ENCODE data around the gene TSHZ1. TPM values are rescaled to one million over a fixed set of nuclear protein-coding genes. Genes with fewer than 3 reads are reported as not detected.
"Not testable (repeated sequence)": the region's sequence is repeated elsewhere in the genome, so short reads cannot be mapped to it uniquely, and the experiment has no call there.

The TSHZ1 gene
- polyA plus RNA-seq, 1 experiment, result 23.9 TPM

DNA sequence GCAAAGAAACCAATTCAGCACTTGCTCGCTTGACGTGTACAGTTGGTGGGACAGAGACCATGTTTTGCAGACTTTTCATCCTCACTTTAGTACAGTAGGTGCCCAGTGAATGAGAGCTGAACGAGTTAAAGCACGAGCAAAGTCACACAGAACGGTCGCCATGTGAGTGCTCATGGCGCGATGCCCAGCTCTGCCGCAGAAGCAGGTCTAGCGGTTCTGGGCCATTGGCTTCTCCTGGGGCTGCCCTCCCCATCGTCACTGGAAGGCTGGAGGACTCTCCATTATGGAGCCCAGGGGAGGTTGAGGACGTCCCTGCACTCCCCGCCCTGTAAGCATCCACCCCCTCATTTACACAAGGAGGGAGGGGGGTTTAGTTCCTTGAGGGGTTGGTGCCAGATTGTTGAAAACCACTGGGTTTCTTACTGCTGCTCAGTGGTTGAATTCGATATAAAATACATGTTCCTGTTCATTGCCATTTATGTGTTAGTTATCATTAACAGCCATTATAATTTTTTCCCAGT is 26.6 kb upstream of the TSHZ1 start:
- no peak for DNase-seq (ENCODE audit: low read depth)
- Histone ChIP-seq H3K36me3 (ENCODE audit: control insufficient read depth, insufficient read depth, low read length) (no peaks in the 10 kb centered on the region), H3K27me3 (ENCODE audit: control insufficient read depth, insufficient read depth, low read length) (no peaks in the 10 kb centered on the region), H3K4me3 (ENCODE audit: low read depth, low read length) (no peak overlapping the region)
- CTCF ChIA-PET, result interaction anchor here (0.6 to 1.6 kb wide), 2 partner anchors 8 to 512 kb away, joined by 3 to 4 read pairs; no protein-coding TSS in a partner anchor
- POLR2A ChIA-PET, result no interaction called here
- TF ChIP-seq, protein P1, sequence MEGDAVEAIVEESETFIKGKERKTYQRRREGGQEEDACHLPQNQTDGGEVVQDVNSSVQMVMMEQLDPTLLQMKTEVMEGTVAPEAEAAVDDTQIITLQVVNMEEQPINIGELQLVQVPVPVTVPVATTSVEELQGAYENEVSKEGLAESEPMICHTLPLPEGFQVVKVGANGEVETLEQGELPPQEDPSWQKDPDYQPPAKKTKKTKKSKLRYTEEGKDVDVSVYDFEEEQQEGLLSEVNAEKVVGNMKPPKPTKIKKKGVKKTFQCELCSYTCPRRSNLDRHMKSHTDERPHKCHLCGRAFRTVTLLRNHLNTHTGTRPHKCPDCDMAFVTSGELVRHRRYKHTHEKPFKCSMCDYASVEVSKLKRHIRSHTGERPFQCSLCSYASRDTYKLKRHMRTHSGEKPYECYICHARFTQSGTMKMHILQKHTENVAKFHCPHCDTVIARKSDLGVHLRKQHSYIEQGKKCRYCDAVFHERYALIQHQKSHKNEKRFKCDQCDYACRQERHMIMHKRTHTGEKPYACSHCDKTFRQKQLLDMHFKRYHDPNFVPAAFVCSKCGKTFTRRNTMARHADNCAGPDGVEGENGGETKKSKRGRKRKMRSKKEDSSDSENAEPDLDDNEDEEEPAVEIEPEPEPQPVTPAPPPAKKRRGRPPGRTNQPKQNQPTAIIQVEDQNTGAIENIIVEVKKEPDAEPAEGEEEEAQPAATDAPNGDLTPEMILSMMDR (IDR thresholded peaks at IDR 0.05; ENCODE audit: insufficient read depth, low read depth, low read length), result no peak

DNA sequence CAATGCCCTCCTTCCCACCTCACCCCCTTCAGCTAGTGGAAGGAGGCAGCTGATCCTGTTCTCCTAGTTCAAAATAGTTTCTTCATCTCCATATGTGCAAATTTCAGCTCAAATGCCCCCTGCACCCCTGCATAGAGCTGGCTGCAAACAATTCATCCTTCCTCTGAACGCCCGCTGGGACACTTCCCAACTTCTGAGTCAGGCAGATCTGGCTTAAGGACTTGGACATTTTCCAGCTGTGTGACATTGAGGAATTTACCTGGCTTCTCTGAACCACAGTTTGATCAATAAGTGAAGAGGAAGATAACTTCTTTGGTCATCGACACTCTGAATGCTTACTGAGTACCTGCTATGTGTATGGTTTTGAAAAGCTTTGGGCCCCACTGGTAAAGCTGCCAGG is 25.1 kb upstream of the TSHZ1 start:
- CTCF ChIA-PET, result interaction anchor here (0.8 to 1.6 kb wide), 2 partner anchors 10 to 13 kb away, joined by 3 to 4 read pairs; no protein-coding TSS in a partner anchor
- Histone ChIP-seq H3K36me3 (ENCODE audit: control insufficient read depth, insufficient read depth, low read length) (no peaks in the 10 kb centered on the region), H3K27me3 (ENCODE audit: control insufficient read depth, insufficient read depth, low read length) (no peaks in the 10 kb centered on the region), H3K4me3 (ENCODE audit: low read depth, low read length) (no peak overlapping the region)
- TF ChIP-seq, protein P1 (IDR thresholded peaks at IDR 0.05; ENCODE audit: insufficient read depth, low read depth, low read length), result no peak
- DNase-seq (ENCODE audit: low read depth), result no peak
- POLR2A ChIA-PET, result no interaction called here

DNA sequence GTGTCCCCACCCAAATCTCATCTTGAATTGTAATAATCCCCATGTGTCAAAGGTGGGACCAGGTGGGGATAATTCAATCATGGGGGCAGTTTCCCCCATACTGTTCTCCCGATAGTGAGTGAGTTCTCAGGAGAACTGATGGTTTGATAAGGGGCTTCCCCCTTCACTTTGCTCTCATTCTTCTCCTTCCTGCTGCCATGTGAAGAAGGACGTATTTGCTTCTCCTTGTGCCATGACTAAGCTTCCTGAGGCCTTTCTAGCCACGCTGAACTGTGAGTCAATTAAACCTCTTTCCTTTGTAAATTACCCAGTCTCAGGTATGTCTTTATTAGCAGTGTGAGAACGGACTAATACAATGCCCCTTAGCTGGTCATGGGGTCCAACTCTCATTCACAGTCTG is 22.9 kb upstream of the TSHZ1 start:
- DNase-seq (ENCODE audit: low read depth); H3K4me3 ChIP-seq (ENCODE audit: low read depth, low read length); CTCF ChIA-PET; POLR2A ChIA-PET; H3K27me3 ChIP-seq (ENCODE audit: control insufficient read depth, insufficient read depth, low read length); H3K36me3 ChIP-seq (ENCODE audit: control insufficient read depth, insufficient read depth, low read length): not testable (repeated sequence)

DNA sequence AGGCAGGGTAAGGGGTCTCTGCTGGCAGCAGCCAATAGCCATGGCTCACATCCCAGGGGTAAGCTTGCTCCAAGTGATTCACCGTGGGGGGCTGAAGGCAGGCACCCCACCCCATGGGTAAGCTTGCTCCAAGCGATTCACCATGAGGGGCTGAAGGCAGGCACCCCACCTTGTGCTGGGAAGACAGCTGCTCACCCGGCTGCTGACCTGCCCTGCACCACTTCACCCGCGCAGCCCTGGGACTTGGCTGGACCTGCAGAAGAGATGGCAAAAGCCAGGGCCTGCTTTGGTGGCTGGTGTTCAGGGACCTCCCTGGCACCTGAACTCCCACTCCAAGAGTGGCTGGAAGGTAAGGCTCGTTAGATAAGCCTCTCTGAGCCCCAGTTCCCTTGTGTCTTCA is 20.9 kb upstream of the TSHZ1 start:
- TF ChIP-seq, protein P1 (IDR thresholded peaks at IDR 0.05; ENCODE audit: insufficient read depth, low read depth, low read length), result no peak
- ChIA-PET CTCF (no interaction called here), POLR2A (interaction anchor here (0.6 kb wide), 1 partner anchor 12 kb away, joined by 3 read pairs; no protein-coding TSS in a partner anchor)
- no peak overlapping the region for H3K4me3 ChIP-seq (ENCODE audit: low read depth, low read length)
- H3K27me3 ChIP-seq (ENCODE audit: control insufficient read depth, insufficient read depth, low read length), result no peaks in the 10 kb centered on the region
- DNase-seq (ENCODE audit: low read depth), result no peak
- no peaks in the 10 kb centered on the region for H3K36me3 ChIP-seq (ENCODE audit: control insufficient read depth, insufficient read depth, low read length)

DNA sequence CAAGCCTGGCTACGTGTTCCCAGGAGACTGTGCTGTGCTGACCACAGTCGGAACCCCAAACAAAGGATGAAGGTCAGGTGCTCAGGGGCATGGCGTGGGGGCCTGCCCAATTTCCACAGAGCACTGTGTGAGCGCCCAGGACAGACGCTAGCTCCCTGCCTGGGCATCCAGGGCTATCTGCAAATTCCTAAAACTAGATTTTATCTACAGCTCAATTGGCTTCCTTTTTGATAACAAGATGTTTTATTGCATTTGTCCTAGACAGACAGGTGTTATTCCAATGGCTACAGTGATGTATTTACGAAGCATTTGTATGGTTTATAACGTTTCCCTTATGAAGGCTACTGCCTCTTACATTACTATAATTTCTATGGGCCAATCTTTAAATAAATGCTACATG is 17.7 kb upstream of the TSHZ1 start:
- no peaks in the 10 kb centered on the region; the same call in 1 of the 2 replicates for H3K36me3 ChIP-seq (ENCODE audit: control insufficient read depth, insufficient read depth, low read length)
- DNase-seq (ENCODE audit: low read depth), result no peak
- no peaks in the 10 kb centered on the region for H3K27me3 ChIP-seq (ENCODE audit: control insufficient read depth, insufficient read depth, low read length)
- TF ChIP-seq, protein P1 (IDR thresholded peaks at IDR 0.05; ENCODE audit: insufficient read depth, low read depth, low read length), result no peak
- H3K4me3 ChIP-seq (ENCODE audit: low read depth, low read length), result no peak overlapping the region
- CTCF ChIA-PET, result interaction anchor here (1.0 kb wide), 1 partner anchor 20 kb away, joined by 3 read pairs; no protein-coding TSS in a partner anchor
- POLR2A ChIA-PET, result no interaction called here

DNA sequence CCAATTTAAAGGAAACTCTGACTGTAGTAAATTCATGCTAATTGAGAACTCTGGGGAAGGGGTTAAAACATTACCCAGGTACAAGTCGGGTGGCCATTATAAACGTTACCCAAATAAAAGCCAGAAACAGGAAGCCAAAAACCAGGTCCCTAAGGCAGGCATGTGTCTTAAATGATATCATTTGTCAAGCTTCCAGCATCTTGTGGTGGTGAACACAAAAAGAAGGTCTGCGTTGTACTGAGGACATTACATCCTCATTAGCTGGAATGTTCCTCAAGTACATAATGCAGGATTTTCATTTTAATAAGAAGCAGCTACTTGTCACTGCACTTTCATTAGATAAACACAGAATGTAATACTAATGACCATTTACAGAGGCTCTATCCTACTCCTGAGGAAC is 12.6 kb upstream of the TSHZ1 start:
- no peak for DNase-seq (ENCODE audit: low read depth)
- Histone ChIP-seq H3K4me3 (ENCODE audit: low read depth, low read length) (no peak overlapping the region), H3K27me3 (ENCODE audit: control insufficient read depth, insufficient read depth, low read length) (no peaks in the 10 kb centered on the region), H3K36me3 (ENCODE audit: control insufficient read depth, insufficient read depth, low read length) (peaks cover 6% of the 10 kb centered on the region)
- CTCF ChIA-PET, result interaction anchor here (1.0 kb wide), 1 partner anchor 12 kb away, joined by 3 read pairs; the partner anchor contains the start of gene TSHZ1
- TF ChIP-seq, protein P1 (IDR thresholded peaks at IDR 0.05; ENCODE audit: insufficient read depth, low read depth, low read length), result no peak
- POLR2A ChIA-PET, result no interaction called here

Measured in BJ (cell line).